NCI-H1694 (cell line): ENCODE measurements around the gene IFNK.

Experiments used
- DNase-seq: peaks from one replicate; lab custom pipeline; 2025; lab: John Stamatoyannopoulos, UW

Gene IFNK

GRCh38 chr9:27538647-27539046 lies 14.6 kb downstream of the IFNK start:
- DNase-seq, result no peak

- no peak for DNase-seq
Measured at GRCh38 chr9:27539479-27540441, 15.7 kb downstream of the IFNK start.

GRCh38 chr9:27540502-27540901 lies 16.4 kb downstream of the IFNK start:
- no peak for DNase-seq

GRCh38 chr9:27541740-27542139 lies 17.6 kb downstream of the IFNK start:
- no peak for DNase-seq

- DNase-seq, result no peak
Measured at GRCh38 chr9:27542508-27542907, 18.4 kb downstream of the IFNK start.

GRCh38 chr9:27545471-27545870 lies 21.4 kb downstream of the IFNK start:
- no peak for DNase-seq

GRCh38 chr9:27548055-27548741 lies 24.1 kb downstream of the IFNK start:
- peak; percentile 49 for DNase-seq

GRCh38 chr9:27549196-27549755 lies 25.2 kb downstream of the IFNK start:
- no peak for DNase-seq

- no peak for DNase-seq
Measured at GRCh38 chr9:27554712-27555111, 30.6 kb downstream of the IFNK start.

- no peak for DNase-seq
Measured at GRCh38 chr9:27556470-27556869, 32.4 kb downstream of the IFNK start.

- DNase-seq, result no peak
Measured at GRCh38 chr9:27558307-27558706, 34.2 kb downstream of the IFNK start.

GRCh38 chr9:27560457-27560856 lies 36.4 kb downstream of the IFNK start:
- no peak for DNase-seq

GRCh38 chr9:27561685-27562084 lies 37.6 kb downstream of the IFNK start:
- DNase-seq, result no peak

GRCh38 chr9:27563738-27564430 lies 39.8 kb downstream of the IFNK start:
- DNase-seq, result no peak

GRCh38 chr9:27564670-27565069 lies 40.6 kb downstream of the IFNK start:
- DNase-seq, result no peak

- no peak for DNase-seq
Measured at GRCh38 chr9:27565696-27566095, 41.6 kb downstream of the IFNK start.

GRCh38 chr9:27566118-27566517 lies 42.0 kb downstream of the IFNK start:
- no peak for DNase-seq

GRCh38 chr9:27569406-27569805 lies 45.3 kb downstream of the IFNK start:
- DNase-seq, result no peak

- DNase-seq, result no peak
Measured at GRCh38 chr9:27571011-27571410, 46.9 kb downstream of the IFNK start.

GRCh38 chr9:27572061-27572460 lies 48.0 kb downstream of the IFNK start:
- DNase-seq, result no peak

GRCh38 chr9:27572566-27572917 lies 48.5 kb downstream of the IFNK start:
- no peak for DNase-seq

GRCh38 chr9:27572918-27573633 lies 49.0 kb downstream of the IFNK start, which contains the start of gene C9orf72:
Gene C9orf72 (minus strand): TSS chr9:27573481. CDS start chr9:27567120, 6,361 bp downstream.
- DNase-seq, result peak; percentile 44
